ENCODE data around the gene RNF20. TPM values are rescaled to one million over a fixed set of nuclear protein-coding genes. Genes with fewer than 3 reads are reported as not detected.
"Not testable (repeated sequence)": the region's sequence is repeated elsewhere in the genome, so short reads cannot be mapped to it uniquely, and the experiment has no call there.

The RNF20 gene
- total and polyA plus RNA-seq, 7 donors, result 8.4 to 47.1 (median 27.2) TPM

DNA sequence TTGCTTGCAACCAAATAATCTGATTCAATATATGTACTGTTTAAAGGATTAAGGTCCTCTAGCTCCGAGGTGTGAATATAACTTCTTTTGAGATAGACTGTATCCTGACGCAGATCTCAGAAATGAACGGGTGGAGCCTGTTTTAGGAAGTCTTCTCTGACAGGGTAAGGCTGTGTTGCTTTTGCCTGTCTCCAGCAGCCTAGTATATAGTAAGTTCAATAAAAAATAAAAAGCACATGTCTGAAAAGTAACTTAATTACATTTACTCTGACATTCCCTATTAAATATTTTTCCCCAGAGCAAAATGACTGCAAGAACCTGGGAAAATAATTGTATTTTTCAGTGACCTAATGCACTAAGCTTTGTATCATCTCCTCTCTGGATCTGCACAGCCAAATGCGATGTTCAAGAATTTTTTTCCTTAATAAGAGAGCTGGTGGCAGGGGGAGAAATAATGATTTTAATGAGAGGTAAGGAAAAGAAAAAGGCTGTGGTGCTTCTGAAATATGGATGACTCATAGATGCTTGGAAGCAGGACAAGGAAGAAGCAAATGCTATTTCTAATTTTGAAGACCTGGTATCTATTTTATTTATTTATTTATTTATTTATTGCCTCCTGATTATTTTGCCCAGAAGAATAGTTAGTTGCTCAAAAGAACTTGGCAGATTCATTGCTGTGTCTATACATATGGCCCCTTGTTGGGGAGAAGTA, 53.8 kb downstream of the RNF20 start:
- H3K27ac ChIP-seq, result no peak overlapping the region
- intact Hi-C loops (cut with DNase I), result no loop called here
- peaks cover 0 to 4% (median 2%) of the 10 kb centered on the region in 4 donors for H3K4me1 ChIP-seq
- WGBS, 2 donors, result 90 to 95% methylated on average over 4 of the region's 4 CpGs
- H3K27me3 ChIP-seq, result no peaks in the 10 kb centered on the region
- no peak overlapping the region for H3K4me3 ChIP-seq
- TF ChIP-seq CTCF (IDR thresholded peaks at IDR 0.05) (no peak), POLR2A (IDR thresholded peaks at IDR 0.05) (no peak), EP300 (IDR thresholded peaks at IDR 0.05) (no peak)
- no peaks in the 10 kb centered on the region for H3K9me3 ChIP-seq
- DNase-seq, result no peak
- H3K36me3 ChIP-seq, result no peaks in the 10 kb centered on the region

DNA sequence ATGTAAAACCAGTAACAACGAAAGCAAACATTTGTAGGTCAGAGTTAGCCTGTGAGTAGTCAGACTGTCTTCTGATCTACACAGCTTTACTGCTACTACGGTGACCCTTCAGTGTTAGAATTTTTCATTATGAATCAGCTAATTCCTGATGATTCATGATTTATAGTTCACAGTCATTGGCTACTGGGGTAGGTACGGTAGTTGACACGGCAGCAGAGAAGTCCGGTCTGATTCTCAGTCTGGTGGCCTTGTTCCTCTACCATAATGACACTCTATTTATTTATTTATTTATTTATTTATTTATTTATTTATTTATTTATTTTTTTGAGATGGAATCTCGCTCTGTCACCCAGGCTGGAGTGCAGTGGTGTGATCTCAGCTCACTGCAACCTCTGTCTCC, 56.4 kb downstream of the RNF20 start:
- 90% methylated on average over 6 of the region's 6 CpGs for WGBS, 2 donors
- intact Hi-C loops (cut with DNase I), result not testable (repeated sequence)

DNA sequence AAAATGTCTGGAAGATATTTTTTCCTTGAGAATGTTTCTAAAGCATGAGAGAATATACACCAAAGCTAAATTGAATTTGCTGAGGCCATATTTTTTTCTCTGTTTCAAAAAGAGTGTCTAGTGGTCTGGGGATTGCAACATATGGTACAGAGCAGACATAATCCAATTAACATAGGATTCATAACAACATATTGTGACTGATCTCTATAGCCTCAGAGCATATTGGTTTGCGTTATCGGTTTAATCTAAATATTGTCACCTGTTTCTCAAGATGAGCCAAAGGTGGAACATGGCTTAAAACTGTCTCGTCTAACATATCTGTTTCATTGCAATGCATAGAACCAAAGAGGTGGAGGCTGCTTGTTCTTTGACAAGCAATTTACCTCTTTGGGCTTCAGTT, 57.2 kb downstream of the RNF20 start:
- TF ChIP-seq POLR2A (IDR thresholded peaks at IDR 0.05) (no peak), EP300 (IDR thresholded peaks at IDR 0.05) (no peak), POLR2AphosphoS5 (IDR thresholded peaks at IDR 0.05) (no peak), CTCF (IDR thresholded peaks at IDR 0.05) (no peak)
- H3K36me3 ChIP-seq, result no peaks in the 10 kb centered on the region
- no peaks in the 10 kb centered on the region for H3K27me3 ChIP-seq
- H3K27ac ChIP-seq, result no peak overlapping the region
- no peaks in the 10 kb centered on the region for H3K4me1 ChIP-seq
- 93 to 95% methylated on average over 3 of the region's 3 CpGs for WGBS, 2 donors
- no peaks in the 10 kb centered on the region for H3K9me3 ChIP-seq
- intact Hi-C loops (cut with DNase I), result no loop called here
- no peak overlapping the region for H3K4me3 ChIP-seq
- no peak for DNase-seq

More for the DNA sequence above, 56.4 kb downstream of the RNF20 start:
- H3K9me3 ChIP-seq, H3K27ac ChIP-seq, H3K4me1 ChIP-seq, DNase-seq, H3K4me3 ChIP-seq, H3K27me3 ChIP-seq, H3K36me3 ChIP-seq: not testable (repeated sequence)

- H3K4me3 ChIP-seq, result no peak overlapping the region
- H3K27me3 ChIP-seq, result no peaks in the 10 kb centered on the region
- no peaks in the 10 kb centered on the region for H3K36me3 ChIP-seq
- H3K27ac ChIP-seq, result no peak overlapping the region
- intact Hi-C loops (cut with DNase I), result no loop called here
- H3K9me3 ChIP-seq, result no peaks in the 10 kb centered on the region
- no peak for TF ChIP-seq EP300 (IDR thresholded peaks at IDR 0.05)
- TF ChIP-seq POLR2AphosphoS5 (IDR thresholded peaks at IDR 0.05), result no peak
- TF ChIP-seq CTCF (IDR thresholded peaks at IDR 0.05), result no peak
- no peak for TF ChIP-seq POLR2A (IDR thresholded peaks at IDR 0.05)
- H3K4me1 ChIP-seq, result no peaks in the 10 kb centered on the region
- DNase-seq, result no peak
Observed at GRCh38 chr9:101591787-101592446, 58.3 kb downstream of the RNF20 start.

DNA sequence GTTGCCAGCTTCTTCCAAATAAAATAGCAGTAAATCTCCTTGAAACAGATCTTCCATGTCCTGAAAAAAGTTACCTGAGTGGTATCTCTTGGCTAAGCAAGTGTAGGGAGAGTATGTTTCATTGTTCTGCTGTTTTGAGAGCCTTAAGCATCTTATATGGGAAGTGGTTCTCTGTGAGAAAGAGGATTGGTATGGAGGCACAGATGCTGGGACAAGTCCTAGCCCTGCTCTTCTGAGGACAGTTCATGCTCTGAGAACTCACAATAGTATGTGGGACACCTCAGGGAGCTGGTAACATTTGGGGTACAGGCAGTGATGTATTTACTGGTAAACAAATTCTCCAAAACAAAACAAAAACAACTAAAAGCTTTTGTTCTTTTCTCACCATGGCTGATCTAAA, 59.1 kb downstream of the RNF20 start:
- Histone ChIP-seq H3K4me1 (no peaks in the 10 kb centered on the region), H3K36me3 (no peaks in the 10 kb centered on the region), H3K4me3 (no peak overlapping the region), H3K27me3 (no peaks in the 10 kb centered on the region), H3K9me3 (no peaks in the 10 kb centered on the region), H3K27ac (no peak overlapping the region)
- TF ChIP-seq POLR2A (IDR thresholded peaks at IDR 0.05) (no peak), POLR2AphosphoS5 (IDR thresholded peaks at IDR 0.05) (no peak), EP300 (IDR thresholded peaks at IDR 0.05) (no peak), CTCF (IDR thresholded peaks at IDR 0.05) (no peak)
- no peak for DNase-seq
- intact Hi-C loops (cut with DNase I), result no loop called here
